GM12878 (cell line): Measurements from ENCODE around the gene GLT8D2. TPM values are rescaled to one million over a fixed set of nuclear protein-coding genes. Genes with fewer than 3 reads are reported as not detected.

Experiments
- ATAC-seq: fragments of 200-7000 bp; cut with Tn5 transposase; 3 replicates; pipeline ENCODE4 v1.9.1; 2020; ENCODE audit warnings: mild to moderate bottlenecking, moderate library complexity
- BruUV-seq: library from RNA; stranded (reverse); fragments of 400-500 nt; replicated peaks from 2 replicates; lab custom pipeline; 2021; lab: Mats Ljungman, UMichigan
- CTCF ChIA-PET: fragments of 300-600 bp; sonication (Branson Sonifier 250); formaldehyde crosslinking; extraction: SDS; loops from one replicate; lab custom pipeline; 2021; ENCODE audit warnings: inconsistent platforms; lab: Yijun Ruan, JAX
- POLR2A ChIA-PET: fragments of 350-600 bp; formaldehyde crosslinking; extraction: SDS; loops from one replicate; lab custom pipeline; 2021; ENCODE audit warnings: inconsistent platforms; lab: Charles Lee
- RAD21 ChIA-PET: fragments of 300-600 bp; sonication (Branson Sonifier 250); formaldehyde crosslinking; loops from one replicate; lab custom pipeline; 2023; ENCODE audit warnings: antibody characterized with exemption; ENCODE audit not compliant: unreplicated experiment; lab: Charles Lee
- SMC1A ChIA-PET: fragments of 300-600 bp; sonication (Branson Sonifier 250); formaldehyde crosslinking; loops from one replicate; lab custom pipeline; 2023; ENCODE audit not compliant: unreplicated experiment, uncharacterized antibody; lab: Charles Lee
- DNase-seq: peaks from one replicate; pipeline ENCODE4 v3.0.0-alpha.2; 2011; ENCODE audit warnings: low read depth, low spot score
- FAIRE-seq: peaks from 3 replicates; lab custom pipeline; 2011; peaks lifted over from hg19 to GRCh38; lab: Jason Lieb, UNC
- H2AFZ ChIP-seq: 2 replicates; pipeline ENCODE4 v1.6.0; 2011; ENCODE audit warnings: low read depth, low read length, control low read depth; ENCODE audit not compliant: control insufficient read depth
- H3K27ac ChIP-seq: 2 replicates; pipeline ENCODE4 v1.5.1; 2011; ENCODE audit warnings: control low read depth; ENCODE audit not compliant: control insufficient read depth, insufficient read depth
- H3K27me3 ChIP-seq, 2 experiments: replicated peaks in 1 of 2; 2 replicates each; pipeline versions ENCODE4 v1.6.0 to v1.6.1; 2011; ENCODE audit warnings: low read length in 1 of 2; ENCODE audit not compliant: control insufficient read depth in 2 of 2, insufficient read depth in 2 of 2
- H3K36me3 ChIP-seq, 2 experiments: 2 replicates each; pipeline ENCODE4 v1.5.1; 2011; ENCODE audit warnings: low read length in 1 of 2; ENCODE audit not compliant: control insufficient read depth in 2 of 2, insufficient read depth in 2 of 2
- H3K4me1 ChIP-seq: 2 replicates; pipeline ENCODE4 v1.6.1; 2011; ENCODE audit warnings: mild to moderate bottlenecking, low read length, moderate library complexity, mixed read lengths; ENCODE audit not compliant: control insufficient read depth, insufficient read depth
- H3K4me2 ChIP-seq: 2 replicates; pipeline ENCODE4 v1.6.0; 2011; ENCODE audit warnings: control low read depth; ENCODE audit not compliant: control insufficient read depth, insufficient read depth
- H3K4me3 ChIP-seq: fragments of 200-600 bp; sonication (generic); 2 replicates; pipeline ENCODE4 v1.5.1; 2016
- H3K79me2 ChIP-seq: 2 replicates; pipeline ENCODE4 v1.6.0; 2011; ENCODE audit warnings: low read length; ENCODE audit not compliant: control insufficient read depth, insufficient read depth
- H3K9ac ChIP-seq: 2 replicates; pipeline ENCODE4 v1.8.0; 2011; ENCODE audit warnings: low read length, control low read depth, mixed read lengths; ENCODE audit not compliant: control insufficient read depth, insufficient read depth
- H3K9me3 ChIP-seq: replicated peaks from 3 replicates; pipeline ENCODE4 v1.5.1; 2011; ENCODE audit warnings: mild to moderate bottlenecking, low read length; ENCODE audit not compliant: control insufficient read depth, insufficient read depth
- H4K20me1 ChIP-seq: 2 replicates; pipeline ENCODE4 v1.6.0; 2011; ENCODE audit not compliant: control insufficient read depth, insufficient read depth
- CBX3 ChIP-seq: fragments of 200-600 bp; sonication (generic); IDR thresholded peaks from 2 replicates; pipeline ENCODE4 v1.6.1; 2016; ENCODE audit warnings: low read depth, borderline replicate concordance
- CBX5 ChIP-seq: sonication (generic); IDR thresholded peaks from 2 replicates; pipeline ENCODE4 v1.6.1; 2016; ENCODE audit warnings: low read depth, moderate library complexity, mild to moderate bottlenecking, inconsistent platforms
- CHD1 ChIP-seq: IDR thresholded peaks from 2 replicates; pipeline ENCODE4 v1.6.1; 2012; ENCODE audit warnings: low read depth, low read length, improper control_type of control experiment
- CREM ChIP-seq: IDR thresholded peaks from 2 replicates; pipeline ENCODE4 v1.6.1; 2014; ENCODE audit warnings: antibody characterized with exemption, low read depth
- DPF2 ChIP-seq: fragments of 450-650 bp; IDR thresholded peaks from 2 replicates; pipeline ENCODE4 v1.6.1; 2017; ENCODE audit warnings: mild to moderate bottlenecking
- EZH2 ChIP-seq: IDR thresholded peaks from 2 replicates; pipeline ENCODE4 v1.6.1; 2012; ENCODE audit warnings: low read depth, mild to moderate bottlenecking, control low read depth, inconsistent platforms, low read length, borderline replicate concordance; ENCODE audit not compliant: control insufficient read depth
- MEF2B ChIP-seq: fragments of 450-650 bp; IDR thresholded peaks from 2 replicates; pipeline ENCODE4 v1.6.1; 2018; ENCODE audit warnings: mild to moderate bottlenecking, moderate library complexity; ENCODE audit not compliant: partially characterized antibody, poor library complexity, severe bottlenecking
- RB1 ChIP-seq: fragments of 450-650 bp; formaldehyde crosslinking; IDR thresholded peaks from 2 replicates; pipeline ENCODE4 v1.6.1; 2017; ENCODE audit warnings: mild to moderate bottlenecking, borderline replicate concordance
- RFX5 ChIP-seq: IDR thresholded peaks from 2 replicates; pipeline ENCODE4 v1.6.1; 2011; ENCODE audit warnings: low read depth, low read length, improper control_type of control experiment
- SMAD1 ChIP-seq: fragments of 450-650 bp; IDR thresholded peaks from 2 replicates; pipeline ENCODE4 v1.6.1; 2018; ENCODE audit warnings: mild to moderate bottlenecking, low read depth; ENCODE audit not compliant: partially characterized antibody
- SMARCA5 ChIP-seq: fragments of 450-650 bp; IDR thresholded peaks from 2 replicates; pipeline ENCODE4 v1.6.1; 2017; ENCODE audit warnings: mild to moderate bottlenecking
- SMC3 ChIP-seq: IDR thresholded peaks from 2 replicates; pipeline ENCODE4 v1.6.1; 2011; ENCODE audit warnings: low read length, improper control_type of control experiment, borderline replicate concordance
- SP1 ChIP-seq: IDR thresholded peaks from one replicate; pipeline ENCODE4 v1.6.1; 2011; ENCODE audit warnings: low read depth, low read length
- YBX1 ChIP-seq: fragments of 450-650 bp; IDR thresholded peaks from 2 replicates; pipeline ENCODE4 v1.6.1; 2016; ENCODE audit warnings: antibody characterized with exemption
- WGBS: methylation state at CpG from one replicate; pipeline ENCODE4 v1.1.6; 2016; ENCODE audit warnings: low lambda C conversion rate; ENCODE audit not compliant: insufficient replicate concordance, insufficient coverage; ENCODE audit errors: missing lambda C conversion rate; 5-methylcytosine and 5-hydroxymethylcytosine counted together
- in situ Hi-C: fragments of 300-500 bp; cut with MboI; formaldehyde crosslinking; loops from 9 replicates; pipeline ENCODE4 v1.14.3; 2018; ENCODE audit warnings: mixed read lengths
- intact Hi-C: fragments of 100-400 bp; cut with micrococcal nuclease; formaldehyde crosslinking; loops from one replicate; pipeline ENCODE4 v1.14.2; 2022; ENCODE audit not compliant: unreplicated experiment
- polyA plus RNA-seq, 11 experiments: library from polyadenylated mRNA; depleted of rRNA in 4 of 11; unstranded in 6 of 11; stranded (reverse) in 5 of 11; fragments of >200 nt; fragmentation: Nextera tagmentation in 4 of 11; fragmentation: Illumina TruSeq in 1 of 11; extraction: Ambion mirVana in 4 of 11; extraction: Trizol in 1 of 11; gene quantifications; 1 replicate in 1 of 11; 2 replicates in 10 of 11; pipeline versions ENCODE4 v1.2.1 to v1.2.3, GENCODE V29; 2011 to 2016; ENCODE audit warnings: inconsistent platforms in 2 of 11, missing spikeins in 2 of 11, low read depth in 1 of 11
- total RNA-seq, 4 experiments: library from RNA; depleted of rRNA in 3 of 4; stranded (reverse); fragments of >200 nt in 3 of 4; fragmentation: Illumina TruSeq in 1 of 4; extraction: Trizol in 1 of 4; gene quantifications; 2 replicates each; pipeline versions ENCODE4 v1.2.1 to v1.2.3, GENCODE V29; 2013 to 2021
- TF ChIP-seq, protein P1 (sequence below): fragments of 150-350 bp; IDR thresholded peaks from 2 replicates; pipeline ENCODE4 v1.6.1; 2016; ENCODE audit warnings: low read depth, low read length
- TF ChIP-seq, protein P2 (sequence below): fragments of 450-650 bp; IDR thresholded peaks from 2 replicates; pipeline ENCODE4 v1.6.1; 2016; ENCODE audit warnings: mild to moderate bottlenecking

Gene GLT8D2
- total and polyA plus RNA-seq, 10 of the 15 experiments (the other 5 are each of a cell fraction or from before 2014, with no cell fraction given) = 0.06 to 0.80 (median 0.37) TPM; not detected in 1

DNA sequence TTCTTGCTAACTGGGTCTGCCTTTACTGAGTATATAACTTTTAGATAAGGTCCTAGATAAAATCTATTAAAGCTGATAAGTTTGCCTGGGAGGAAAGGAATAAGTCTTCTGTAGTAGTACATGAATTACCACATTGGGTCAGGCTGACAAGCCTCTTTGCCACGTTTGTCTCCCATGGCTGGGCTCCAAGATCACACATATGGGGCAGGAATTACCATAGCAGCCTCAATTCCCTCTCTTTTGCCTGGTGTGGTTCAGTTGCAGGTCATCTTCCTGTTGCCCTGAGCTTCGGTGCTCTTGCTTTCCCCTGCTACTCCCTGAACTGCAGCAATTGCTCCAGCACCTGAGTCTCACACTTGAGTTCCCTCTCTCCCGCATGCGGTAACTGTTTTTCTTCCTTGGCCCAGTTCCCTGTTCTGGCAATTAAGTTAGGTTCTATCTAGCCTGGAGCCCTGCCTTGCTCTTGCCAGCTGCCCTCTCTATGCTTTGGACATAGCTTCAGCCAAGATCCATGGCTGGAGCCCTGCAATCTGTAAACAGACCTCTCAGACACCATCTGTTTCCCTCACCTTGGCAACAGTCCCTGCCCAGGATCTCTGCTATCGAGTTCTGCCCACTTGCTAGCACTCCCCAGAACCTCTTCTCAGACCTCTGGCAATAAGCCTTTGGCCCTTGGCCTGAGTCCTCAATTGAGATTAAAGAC is 5.8 kb upstream of the GLT8D2 start:
- DNase-seq = no peak
- no peak overlapping the region for H3K4me2 ChIP-seq
- H3K36me3 ChIP-seq = no peaks in the 10 kb centered on the region
- BruUV-seq = no TSS peak
- in situ Hi-C loops = loop anchor here (5.0 kb wide), 1 partner anchor 51 kb away; no protein-coding TSS in a partner anchor
- CTCF ChIA-PET = interaction anchor here (1.8 to 5.9 kb wide), 2 partner anchors 54 to 166 kb away, joined by 3 to 118 read pairs; no protein-coding TSS in a partner anchor
- no peak overlapping the region for H2AFZ ChIP-seq
- no peak overlapping the region for H3K4me3 ChIP-seq
- no peaks in the 10 kb centered on the region for H3K9me3 ChIP-seq
- SMC1A ChIA-PET = interaction anchor here (4.9 kb wide), 1 partner anchor 53 kb away, joined by 75 read pairs; no protein-coding TSS in a partner anchor
- no peak for ATAC-seq
- TF ChIP-seq CBX5 = no peak
- TF ChIP-seq RFX5 = no peak
- TF ChIP-seq, protein P1, sequence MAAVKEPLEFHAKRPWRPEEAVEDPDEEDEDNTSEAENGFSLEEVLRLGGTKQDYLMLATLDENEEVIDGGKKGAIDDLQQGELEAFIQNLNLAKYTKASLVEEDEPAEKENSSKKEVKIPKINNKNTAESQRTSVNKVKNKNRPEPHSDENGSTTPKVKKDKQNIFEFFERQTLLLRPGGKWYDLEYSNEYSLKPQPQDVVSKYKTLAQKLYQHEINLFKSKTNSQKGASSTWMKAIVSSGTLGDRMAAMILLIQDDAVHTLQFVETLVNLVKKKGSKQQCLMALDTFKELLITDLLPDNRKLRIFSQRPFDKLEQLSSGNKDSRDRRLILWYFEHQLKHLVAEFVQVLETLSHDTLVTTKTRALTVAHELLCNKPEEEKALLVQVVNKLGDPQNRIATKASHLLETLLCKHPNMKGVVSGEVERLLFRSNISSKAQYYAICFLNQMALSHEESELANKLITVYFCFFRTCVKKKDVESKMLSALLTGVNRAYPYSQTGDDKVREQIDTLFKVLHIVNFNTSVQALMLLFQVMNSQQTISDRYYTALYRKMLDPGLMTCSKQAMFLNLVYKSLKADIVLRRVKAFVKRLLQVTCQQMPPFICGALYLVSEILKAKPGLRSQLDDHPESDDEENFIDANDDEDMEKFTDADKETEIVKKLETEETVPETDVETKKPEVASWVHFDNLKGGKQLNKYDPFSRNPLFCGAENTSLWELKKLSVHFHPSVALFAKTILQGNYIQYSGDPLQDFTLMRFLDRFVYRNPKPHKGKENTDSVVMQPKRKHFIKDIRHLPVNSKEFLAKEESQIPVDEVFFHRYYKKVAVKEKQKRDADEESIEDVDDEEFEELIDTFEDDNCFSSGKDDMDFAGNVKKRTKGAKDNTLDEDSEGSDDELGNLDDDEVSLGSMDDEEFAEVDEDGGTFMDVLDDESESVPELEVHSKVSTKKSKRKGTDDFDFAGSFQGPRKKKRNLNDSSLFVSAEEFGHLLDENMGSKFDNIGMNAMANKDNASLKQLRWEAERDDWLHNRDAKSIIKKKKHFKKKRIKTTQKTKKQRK = no peak
- no peak for TF ChIP-seq CBX3
- TF ChIP-seq MEF2B = no peak
- TF ChIP-seq YBX1 = no peak
- no peak for TF ChIP-seq CHD1
- no peak for TF ChIP-seq CREM
- no peak for TF ChIP-seq DPF2
- TF ChIP-seq SMAD1 = no peak
- TF ChIP-seq EZH2 = no peak
- no peak for TF ChIP-seq RB1
- TF ChIP-seq SP1 = no peak
- no peak for TF ChIP-seq SMC3
- TF ChIP-seq, protein P2, sequence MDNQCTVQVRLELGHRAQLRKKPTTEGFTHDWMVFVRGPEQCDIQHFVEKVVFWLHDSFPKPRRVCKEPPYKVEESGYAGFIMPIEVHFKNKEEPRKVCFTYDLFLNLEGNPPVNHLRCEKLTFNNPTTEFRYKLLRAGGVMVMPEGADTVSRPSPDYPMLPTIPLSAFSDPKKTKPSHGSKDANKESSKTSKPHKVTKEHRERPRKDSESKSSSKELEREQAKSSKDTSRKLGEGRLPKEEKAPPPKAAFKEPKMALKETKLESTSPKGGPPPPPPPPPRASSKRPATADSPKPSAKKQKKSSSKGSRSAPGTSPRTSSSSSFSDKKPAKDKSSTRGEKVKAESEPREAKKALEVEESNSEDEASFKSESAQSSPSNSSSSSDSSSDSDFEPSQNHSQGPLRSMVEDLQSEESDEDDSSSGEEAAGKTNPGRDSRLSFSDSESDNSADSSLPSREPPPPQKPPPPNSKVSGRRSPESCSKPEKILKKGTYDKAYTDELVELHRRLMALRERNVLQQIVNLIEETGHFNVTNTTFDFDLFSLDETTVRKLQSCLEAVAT = no peak
- no peak for TF ChIP-seq SMARCA5
- TF ChIP-seq, all 136 proteins: peak for 0
- intact Hi-C loops = loop anchor here (2.0 to 10.0 kb wide), 2 partner anchors 177 to 299 kb away; no protein-coding TSS in a partner anchor
- ChIA-PET RAD21 (interaction anchor here (5.4 kb wide), 1 partner anchor 53 kb away, joined by 50 read pairs; no protein-coding TSS in a partner anchor), POLR2A (no interaction called here)
- Histone ChIP-seq H3K27ac (no peak overlapping the region), H3K27me3 (peaks cover 0 to 2% of the 10 kb centered on the region in 2 experiments; a peak in 2 of 4 replicates), H4K20me1 (no peaks in the 10 kb centered on the region), H3K4me1 (no peaks in the 10 kb centered on the region), H3K79me2 (no peaks in the 10 kb centered on the region), H3K9ac (no peak overlapping the region)
- WGBS = 39% methylated on average over 5 of the region's 5 CpGs
- FAIRE-seq = no peak
